AG10803 (cell line): ENCODE measurements around the gene CWF19L1.

Experiments used
- DNase-seq: peaks from one replicate; pipeline ENCODE4 v3.0.0; 2010; ENCODE audit warnings: low read depth
- H3K4me3 ChIP-seq: 2 replicates; pipeline ENCODE4 v1.5.1; 2011; ENCODE audit warnings: mild to moderate bottlenecking, low read length, control low read depth
- CTCF ChIP-seq: conservative IDR thresholded peaks from 2 replicates; pipeline ENCODE4 v1.5.1; 2011; ENCODE audit warnings: mild to moderate bottlenecking, low read length, control low read depth, inconsistent platforms

The CWF19L1 gene

GRCh38 chr10:100216006-100216405 is 51.4 kb downstream of the CWF19L1 start:
- DNase-seq = no peak
- no peak overlapping the region for H3K4me3 ChIP-seq
- TF ChIP-seq CTCF = no peak

- peak; percentile 53 for DNase-seq
- no peak overlapping the region for H3K4me3 ChIP-seq
- no peak for TF ChIP-seq CTCF
Observed at GRCh38 chr10:100209303-100209702, 58.1 kb downstream of the CWF19L1 start.

GRCh38 chr10:100208276-100208675 is 59.2 kb downstream of the CWF19L1 start:
- no peak for TF ChIP-seq CTCF
- no peak overlapping the region for H3K4me3 ChIP-seq
- no peak for DNase-seq

- no peak for DNase-seq
- H3K4me3 ChIP-seq = no peak overlapping the region
- no peak for TF ChIP-seq CTCF
Observed at GRCh38 chr10:100204370-100204769, 63.1 kb downstream of the CWF19L1 start.

GRCh38 chr10:100201549-100201948 is 65.9 kb downstream of the CWF19L1 start:
- no peak for DNase-seq
- no peak overlapping the region for H3K4me3 ChIP-seq
- TF ChIP-seq CTCF = no peak

- TF ChIP-seq CTCF = no peak
- DNase-seq = no peak
- H3K4me3 ChIP-seq = no peak overlapping the region
Observed at GRCh38 chr10:100194711-100195110, 72.7 kb downstream of the CWF19L1 start.

- no peak for DNase-seq
- H3K4me3 ChIP-seq = no peak overlapping the region
- no peak for TF ChIP-seq CTCF
Observed at GRCh38 chr10:100192350-100192749, 75.1 kb downstream of the CWF19L1 start.
